Ishikawa (cell line): ENCODE data around the gene PACSIN1.

Experiments
- CEBPB ChIP-seq: IDR thresholded peaks from 2 replicates; pipeline ENCODE4 v1.6.1; 2012
- CREB1 ChIP-seq: IDR thresholded peaks from 2 replicates; pipeline ENCODE4 v1.6.1; 2012; ENCODE audit warnings: low read depth
- EGR1 ChIP-seq: IDR thresholded peaks from 2 replicates; pipeline ENCODE4 v1.6.1; 2012
- EP300 ChIP-seq: IDR thresholded peaks from 2 replicates; pipeline ENCODE4 v1.6.1; 2012; ENCODE audit warnings: borderline replicate concordance
- FOXM1 ChIP-seq: IDR thresholded peaks from 2 replicates; pipeline ENCODE4 v1.6.1; 2012; ENCODE audit warnings: low read depth, borderline replicate concordance
- MAX ChIP-seq: IDR thresholded peaks from 2 replicates; pipeline ENCODE4 v1.6.1; 2012
- NFIC ChIP-seq: IDR thresholded peaks from 2 replicates; pipeline ENCODE4 v1.6.1; 2012
- RAD21 ChIP-seq: IDR thresholded peaks from 2 replicates; pipeline ENCODE4 v1.6.1; 2012; ENCODE audit warnings: low read depth
- REST ChIP-seq: IDR thresholded peaks from 2 replicates; pipeline ENCODE4 v1.6.1; 2012; ENCODE audit warnings: low read depth, mild to moderate bottlenecking
- TAF1 ChIP-seq: IDR thresholded peaks from 2 replicates; pipeline ENCODE4 v1.6.1; 2012; ENCODE audit warnings: low read depth, mild to moderate bottlenecking
- TCF12 ChIP-seq: IDR thresholded peaks from 2 replicates; pipeline ENCODE4 v1.6.1; 2012; ENCODE audit warnings: low read depth
- TEAD4 ChIP-seq: IDR thresholded peaks from 2 replicates; pipeline ENCODE4 v1.6.1; 2012
- USF1 ChIP-seq: IDR thresholded peaks from 2 replicates; pipeline ENCODE4 v1.6.1; 2012
- YY1 ChIP-seq: IDR thresholded peaks from 2 replicates; pipeline ENCODE4 v1.6.1; 2012; ENCODE audit warnings: low read depth
- ZBTB7A ChIP-seq: IDR thresholded peaks from 2 replicates; pipeline ENCODE4 v1.6.1; 2012; ENCODE audit warnings: low read depth

Gene PACSIN1

GRCh38 chr6:34540841-34541240 lies 75.0 kb downstream of the PACSIN1 start:
- no peak for TF ChIP-seq TEAD4
- no peak for TF ChIP-seq USF1
- TF ChIP-seq TAF1 = no peak
- no peak for TF ChIP-seq FOXM1
- TF ChIP-seq EGR1 = no peak
- no peak for TF ChIP-seq EP300

- TF ChIP-seq CREB1 = no peak
- no peak for TF ChIP-seq TCF12
- no peak for TF ChIP-seq YY1
- TF ChIP-seq EGR1 = no peak
- no peak for TF ChIP-seq MAX
- no peak for TF ChIP-seq FOXM1
- no peak for TF ChIP-seq EP300
- no peak for TF ChIP-seq USF1
- TF ChIP-seq ZBTB7A = no peak
- TF ChIP-seq REST = no peak
- TF ChIP-seq TEAD4 = no peak
- no peak for TF ChIP-seq CEBPB
- no peak for TF ChIP-seq TAF1
- TF ChIP-seq NFIC = no peak
- TF ChIP-seq RAD21 = no peak
Observed at GRCh38 chr6:34543421-34543820, 77.5 kb downstream of the PACSIN1 start.

GRCh38 chr6:34544052-34544604 lies 78.3 kb downstream of the PACSIN1 start:
- TF ChIP-seq MAX (no peak), FOXM1 (no peak), TEAD4 (no peak), CREB1 (no peak), TCF12 (no peak), USF1 (no peak), TAF1 (no peak), ZBTB7A (no peak), NFIC (no peak), EP300 (no peak), REST (no peak)

GRCh38 chr6:34544776-34545471 lies 79.0 kb downstream of the PACSIN1 start:
- TF ChIP-seq CREB1 = no peak
- TF ChIP-seq NFIC = no peak
- TF ChIP-seq MAX = no peak
- no peak for TF ChIP-seq CEBPB
- no peak for TF ChIP-seq EP300
- TF ChIP-seq EGR1 = no peak
- TF ChIP-seq TAF1 = no peak
- TF ChIP-seq RAD21 = no peak
- TF ChIP-seq ZBTB7A = no peak
- no peak for TF ChIP-seq FOXM1
- no peak for TF ChIP-seq REST
- no peak for TF ChIP-seq TCF12
- TF ChIP-seq TEAD4 = no peak
- TF ChIP-seq USF1 = no peak
- no peak for TF ChIP-seq YY1
